NCI-H748 treated with DMSO at 0.1 percent for 48 hours (cell line): ENCODE results near the gene ADGRG4.

Source experiments
- DNase-seq: peaks from one replicate; lab custom pipeline; 2025; lab: John Stamatoyannopoulos, UW

ADGRG4 gene

DNA sequence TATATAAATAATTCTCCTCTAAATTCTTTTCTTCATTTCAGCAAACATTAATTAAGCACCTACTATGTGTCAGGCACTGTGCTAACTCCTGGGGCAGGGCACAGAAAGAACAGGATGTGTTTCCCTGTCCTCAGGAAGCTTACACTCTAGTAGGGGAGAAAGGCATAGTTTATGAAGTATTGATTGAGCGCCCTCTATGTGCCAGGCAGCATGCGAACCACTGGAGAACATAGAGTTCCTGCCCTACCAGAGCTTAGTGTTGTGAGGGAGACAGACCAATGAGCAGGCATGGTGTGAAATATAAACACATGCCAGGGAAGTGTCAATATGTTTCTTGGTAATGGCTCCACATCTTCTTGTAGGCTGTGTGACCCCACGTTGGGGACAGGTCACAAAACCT is 3.7 kb downstream of the ADGRG4 start:
- no peak for DNase-seq

DNA sequence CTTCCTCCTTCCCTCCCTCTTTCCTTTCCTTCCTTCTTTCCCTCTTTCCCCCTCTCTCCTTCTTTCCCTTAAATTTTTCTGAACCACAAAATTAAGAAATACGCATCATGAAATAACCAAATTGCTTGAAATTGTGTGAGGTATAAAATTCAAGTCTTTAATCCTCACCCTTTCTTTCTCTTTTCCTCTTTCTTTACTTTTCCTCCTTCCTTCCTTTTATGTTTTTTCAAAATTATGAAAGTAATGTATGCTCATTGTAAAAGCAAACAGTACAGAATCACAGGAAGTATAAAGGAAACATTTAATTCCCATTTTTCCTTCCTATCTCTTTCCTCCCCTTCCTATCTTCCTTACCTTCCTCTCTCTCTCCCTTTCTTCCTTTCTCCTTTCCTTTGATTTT is 5.4 kb downstream of the ADGRG4 start:
- DNase-seq, result no peak

DNA sequence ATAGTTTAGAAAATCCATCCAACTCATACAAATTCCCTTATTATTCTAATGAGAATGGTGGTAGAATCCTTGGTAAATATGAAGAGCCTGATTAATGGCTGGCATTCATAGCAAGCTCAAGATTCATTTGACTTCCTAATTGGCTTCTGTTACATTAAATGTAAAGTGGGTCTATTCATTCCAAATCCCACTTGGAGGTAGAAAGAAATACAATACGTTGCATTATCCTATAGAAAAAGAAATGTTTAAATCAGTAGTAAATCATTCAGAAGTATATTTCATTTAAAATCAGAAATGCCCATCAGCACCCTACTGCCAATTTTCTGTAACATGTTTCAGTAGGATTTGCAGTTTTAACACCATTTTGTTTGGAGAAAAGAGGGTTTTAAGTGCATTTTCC is 6.7 kb downstream of the ADGRG4 start:
- no peak for DNase-seq

DNA sequence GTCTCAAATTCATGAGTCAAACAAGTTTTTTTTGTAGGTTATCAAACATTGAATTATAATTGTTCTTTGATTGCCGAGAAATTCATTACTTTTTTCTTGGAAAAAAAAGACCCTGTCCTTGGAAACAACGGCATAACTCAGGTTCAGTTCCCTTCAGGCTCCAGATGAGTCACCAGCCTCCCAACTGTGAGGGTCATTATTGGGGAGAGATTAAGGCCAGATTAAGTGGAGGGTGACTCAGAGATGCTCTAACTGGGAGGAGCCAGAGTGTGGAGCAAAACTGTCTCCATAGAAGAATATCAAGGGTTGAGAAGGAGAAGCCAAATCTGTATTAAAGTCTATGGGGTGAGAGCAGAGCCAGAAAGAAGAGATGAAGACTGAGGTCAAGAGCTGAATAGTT is 9.6 kb downstream of the ADGRG4 start:
- no peak for DNase-seq

DNA sequence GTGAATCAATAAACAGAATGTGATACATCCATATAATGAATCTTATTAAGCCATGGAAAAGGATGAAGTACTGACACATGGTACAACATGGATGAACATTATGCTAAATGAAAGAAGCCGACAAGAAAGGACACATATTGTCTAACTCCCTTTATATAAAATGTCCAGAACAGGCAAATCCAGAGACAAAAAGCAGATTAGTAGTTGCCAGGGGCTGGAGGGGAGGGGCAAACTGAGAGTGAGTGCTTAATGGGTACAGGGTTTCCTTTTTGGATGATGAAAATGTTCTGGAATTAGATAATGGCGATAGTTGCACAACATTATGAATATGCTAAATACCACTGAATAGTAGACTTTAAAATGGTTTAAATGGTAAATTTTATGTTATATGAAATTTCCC is 17.4 kb downstream of the ADGRG4 start:
- DNase-seq, result no peak

DNA sequence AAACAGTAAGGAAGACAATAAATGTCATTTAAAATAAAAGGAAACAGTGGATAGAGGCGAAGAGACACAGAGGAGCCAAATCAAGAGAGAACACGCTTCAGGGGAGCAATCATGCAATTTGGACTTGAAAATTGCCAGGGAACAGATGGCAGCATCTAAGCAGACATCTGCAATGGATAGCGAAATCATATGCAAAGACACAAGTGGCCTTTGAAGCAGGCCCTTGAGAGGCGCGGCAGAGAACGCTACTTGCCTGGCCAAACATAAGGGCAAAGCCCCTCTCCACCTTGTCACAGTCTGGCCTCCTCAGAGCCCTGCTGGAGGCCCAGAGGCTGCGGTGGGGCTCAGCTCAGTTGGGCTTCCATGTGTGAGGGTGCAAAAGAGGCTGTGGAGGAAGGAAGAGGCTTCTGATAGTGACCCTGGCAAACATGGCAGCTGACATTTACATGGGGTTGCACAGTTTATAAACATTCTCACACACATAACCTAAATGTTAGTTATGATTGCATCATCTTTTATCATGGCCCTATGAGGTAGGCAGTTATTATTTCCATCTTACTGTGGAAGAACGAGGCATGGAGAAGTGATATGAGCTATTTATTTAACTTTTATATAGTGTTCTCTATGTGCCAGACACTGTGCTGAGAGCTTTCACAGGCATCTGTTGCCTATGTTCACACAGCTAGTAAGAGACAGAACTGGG is 18.3 kb downstream of the ADGRG4 start:
- peak; percentile 9 for DNase-seq

DNA sequence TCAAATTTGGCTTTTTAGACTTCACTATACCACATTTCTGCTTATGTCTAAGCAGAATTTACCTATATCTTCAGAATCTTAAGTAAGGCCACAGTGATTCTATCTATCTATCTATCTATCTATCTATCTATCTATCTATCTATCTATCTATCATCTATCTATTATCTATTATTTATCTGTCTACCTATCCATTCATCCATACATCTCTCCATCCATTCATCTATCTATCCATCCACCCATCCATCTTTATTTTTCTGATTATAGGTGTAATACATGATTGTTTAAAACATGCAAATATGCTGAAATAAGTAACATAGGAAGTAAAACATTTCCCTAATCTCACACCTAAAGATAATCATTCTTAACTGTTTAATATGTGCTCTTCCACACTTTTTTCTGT is 18.8 kb downstream of the ADGRG4 start:
- no peak for DNase-seq

DNA sequence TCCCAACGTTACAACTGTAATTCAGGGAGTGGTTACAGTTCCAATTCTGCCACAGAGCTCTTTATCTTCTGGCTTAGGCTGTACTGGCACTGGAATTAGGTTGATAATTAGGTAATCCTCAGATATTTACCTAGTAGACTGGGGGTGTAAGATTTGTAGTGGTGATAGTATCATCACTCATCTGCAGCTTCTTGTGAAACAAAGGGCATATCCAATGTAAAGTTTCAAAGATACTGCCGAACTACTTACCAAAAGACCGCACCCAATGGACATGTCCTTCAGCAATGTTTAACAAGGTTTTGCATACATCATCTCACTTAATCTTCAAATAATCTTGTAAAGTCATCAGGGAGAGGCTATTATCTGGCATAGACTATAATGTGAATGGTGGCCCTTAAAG is 20.8 kb downstream of the ADGRG4 start:
- no peak for DNase-seq

DNA sequence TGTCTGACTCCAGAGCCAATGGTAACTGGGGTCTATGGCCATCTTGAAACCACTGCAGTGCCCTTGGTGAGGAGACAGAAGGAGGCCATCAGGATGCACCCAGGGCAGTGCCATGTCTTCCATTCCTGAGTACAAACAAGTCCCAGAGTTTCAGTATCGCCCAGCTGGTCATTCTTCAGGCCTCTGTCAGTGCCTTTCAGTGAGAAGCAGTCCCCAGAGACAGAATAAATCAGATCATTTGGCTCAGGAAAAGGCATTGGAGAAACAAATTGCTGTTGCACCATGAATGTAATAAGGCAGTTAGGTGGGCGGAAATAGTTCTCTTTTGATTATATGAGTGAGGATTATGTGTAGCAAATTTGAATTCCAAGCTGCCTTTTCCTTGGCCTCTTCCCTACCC is 21.3 kb downstream of the ADGRG4 start:
- no peak for DNase-seq

DNA sequence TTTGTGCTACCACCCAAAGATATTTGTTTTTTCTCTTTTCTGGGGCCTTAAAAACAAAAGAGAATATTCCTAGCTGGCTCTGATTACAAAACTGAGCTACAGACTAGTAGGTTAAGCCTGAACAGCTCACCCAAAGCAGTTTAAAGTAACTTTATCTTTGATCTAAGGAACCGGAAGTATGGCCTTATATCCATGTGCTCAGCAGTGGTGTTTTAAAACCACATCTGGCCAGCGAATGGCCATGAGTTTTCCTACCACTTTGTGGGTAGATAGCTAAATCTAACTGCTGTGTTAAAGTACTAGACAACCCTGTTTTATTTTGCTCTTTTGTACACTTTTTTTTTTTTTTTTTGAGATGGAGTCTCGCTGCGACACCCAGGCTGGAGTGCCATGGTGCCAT is 24.6 kb downstream of the ADGRG4 start:
- DNase-seq, result no peak

DNA sequence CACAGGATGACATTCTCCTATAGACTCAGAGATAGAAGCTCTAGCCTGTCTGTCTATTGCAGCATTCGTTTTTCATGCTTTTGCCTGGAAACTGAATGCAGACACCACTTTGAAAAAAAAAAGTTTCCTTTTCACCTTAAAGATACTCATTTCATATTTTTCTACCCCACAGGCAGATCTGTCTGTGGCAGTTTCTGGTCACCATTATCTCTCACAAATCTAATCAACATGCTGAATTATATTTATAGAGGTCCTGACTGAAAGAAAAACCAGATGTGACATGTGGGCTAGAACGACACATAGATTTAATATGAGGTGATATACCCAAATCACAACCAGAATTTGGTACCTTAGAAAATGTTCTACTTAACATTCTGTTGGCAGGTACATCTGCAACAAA is 28.2 kb downstream of the ADGRG4 start:
- no peak for DNase-seq

DNA sequence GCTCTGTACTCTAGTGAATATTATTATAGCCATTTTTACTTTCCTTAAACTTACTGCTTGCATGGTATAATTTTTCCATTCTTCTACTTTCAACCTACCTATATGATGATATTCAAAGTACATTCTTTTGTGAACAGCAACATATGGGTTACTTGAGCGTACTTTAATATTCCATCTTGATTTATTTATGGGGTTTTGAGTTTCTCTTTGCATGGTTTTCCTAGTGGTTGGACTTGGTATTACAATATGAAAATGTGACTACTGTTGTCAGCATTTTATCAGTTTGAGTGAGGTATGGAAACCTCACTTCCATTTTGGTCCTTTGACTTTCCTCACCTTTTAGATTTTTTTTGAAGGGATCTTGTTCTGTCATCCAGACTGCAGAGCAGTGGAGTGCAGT is 35.9 kb downstream of the ADGRG4 start:
- no peak for DNase-seq

DNA sequence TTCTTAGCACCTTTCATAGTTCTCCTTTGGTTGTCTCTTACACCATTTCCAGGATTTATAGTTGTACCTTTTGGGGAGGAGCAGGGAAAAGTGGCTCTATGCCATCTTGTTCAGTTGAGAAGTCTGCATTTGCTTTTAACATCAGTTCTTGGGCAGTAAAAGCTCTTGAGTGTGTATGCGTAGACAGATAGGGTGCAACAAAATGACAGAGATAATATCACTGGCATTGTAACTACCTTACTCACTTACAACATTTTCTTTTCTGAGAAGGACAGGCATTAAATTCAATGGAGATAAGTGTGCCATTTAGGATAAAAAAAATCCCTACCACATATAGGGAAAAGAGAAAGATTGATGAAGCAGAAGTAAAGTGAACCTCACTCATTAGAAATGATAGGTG is 38.9 kb downstream of the ADGRG4 start:
- no peak for DNase-seq

DNA sequence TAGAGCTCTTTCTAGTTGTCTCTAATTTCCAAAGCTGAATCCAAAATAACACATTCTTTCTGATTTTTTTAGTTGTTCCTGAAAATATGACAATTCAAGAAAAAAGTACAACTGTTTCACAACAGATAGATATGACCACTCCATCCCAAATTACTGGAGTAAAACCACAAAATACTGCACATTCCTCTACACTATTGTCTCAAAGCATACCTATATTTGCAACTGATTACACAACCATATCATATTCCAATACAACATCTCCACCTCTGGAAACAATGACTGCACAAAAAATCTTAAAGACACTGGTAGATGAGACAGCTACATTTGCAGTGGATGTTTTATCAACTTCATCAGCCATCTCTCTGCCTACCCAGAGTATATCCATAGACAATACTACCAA is 43.6 kb downstream of the ADGRG4 start:
- no peak for DNase-seq

DNA sequence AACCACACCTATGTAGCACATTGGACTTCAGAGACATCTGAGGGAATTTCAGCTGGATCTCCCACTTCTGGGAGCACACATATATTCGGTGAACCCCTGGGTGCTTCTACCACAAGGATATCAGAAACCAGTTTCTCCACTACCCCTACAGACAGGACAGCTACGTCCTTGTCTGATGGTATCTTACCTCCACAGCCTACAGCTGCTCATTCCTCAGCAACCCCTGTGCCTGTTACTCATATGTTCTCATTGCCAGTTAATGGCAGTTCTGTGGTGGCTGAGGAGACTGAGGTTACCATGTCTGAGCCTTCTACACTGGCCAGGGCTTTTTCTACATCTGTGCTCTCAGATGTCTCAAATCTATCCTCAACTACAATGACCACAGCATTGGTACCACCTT is 45.7 kb downstream of the ADGRG4 start:
- DNase-seq, result no peak

DNA sequence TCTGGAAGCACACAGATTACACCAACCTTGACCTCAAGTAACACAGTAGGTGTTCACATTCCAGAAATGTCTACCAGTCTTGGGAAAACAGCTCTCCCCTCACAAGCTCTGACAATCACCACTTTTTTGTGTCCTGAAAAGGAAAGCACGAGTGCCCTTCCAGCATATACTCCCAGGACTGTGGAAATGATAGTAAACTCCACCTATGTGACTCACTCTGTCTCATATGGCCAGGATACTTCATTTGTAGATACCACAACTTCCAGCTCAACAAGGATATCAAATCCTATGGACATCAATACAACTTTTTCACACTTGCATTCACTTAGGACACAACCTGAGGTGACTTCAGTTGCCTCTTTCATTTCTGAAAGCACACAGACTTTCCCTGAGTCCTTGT is 46.9 kb downstream of the ADGRG4 start:
- no peak for DNase-seq

DNA sequence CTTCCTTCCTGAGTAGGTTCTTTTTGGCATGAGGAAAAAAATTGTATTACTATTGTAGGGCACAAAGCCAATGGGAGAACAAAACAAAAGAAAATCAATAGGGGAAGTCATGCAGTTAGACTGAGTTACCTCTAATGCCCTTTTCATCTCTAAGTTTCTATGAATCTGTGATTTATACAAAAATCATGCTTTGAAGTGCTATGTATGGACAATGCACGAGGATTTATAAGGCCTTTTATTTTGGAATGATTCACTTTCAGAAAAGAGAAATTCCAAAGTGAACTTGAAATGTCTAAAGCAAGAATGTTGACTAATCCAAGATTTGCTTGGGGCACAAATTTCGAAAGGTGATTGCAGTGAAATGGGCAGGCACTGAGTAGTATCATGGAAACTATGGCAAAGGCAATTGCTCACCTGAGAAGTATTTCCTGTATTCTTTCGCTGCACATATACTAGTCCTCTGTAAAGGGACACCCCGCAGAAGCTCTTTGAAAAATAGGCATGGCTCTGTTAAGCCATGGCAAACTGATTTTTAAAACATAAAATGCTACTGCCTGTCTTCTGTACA is 52.8 kb downstream of the ADGRG4 start:
- DNase-seq, result no peak

DNA sequence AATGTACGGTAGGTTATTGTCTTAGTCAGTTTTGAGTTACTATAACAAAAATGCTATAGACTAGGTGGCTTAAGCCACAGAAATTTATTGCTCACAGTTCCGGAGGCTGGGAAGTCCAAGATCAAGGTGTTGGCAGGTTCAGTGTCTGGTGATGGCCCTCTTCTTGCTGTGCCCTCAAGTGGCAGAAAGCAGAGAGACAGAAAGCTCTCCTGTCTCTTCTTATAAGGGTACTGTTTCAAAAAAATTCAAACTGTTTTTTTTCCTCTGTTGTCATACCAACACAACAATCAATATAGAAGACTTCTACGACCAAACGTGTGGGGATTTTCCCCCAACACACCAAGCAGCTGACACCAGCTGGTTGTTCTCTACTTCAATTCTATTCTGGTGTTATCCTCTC is 53.4 kb downstream of the ADGRG4 start:
- no peak for DNase-seq

DNA sequence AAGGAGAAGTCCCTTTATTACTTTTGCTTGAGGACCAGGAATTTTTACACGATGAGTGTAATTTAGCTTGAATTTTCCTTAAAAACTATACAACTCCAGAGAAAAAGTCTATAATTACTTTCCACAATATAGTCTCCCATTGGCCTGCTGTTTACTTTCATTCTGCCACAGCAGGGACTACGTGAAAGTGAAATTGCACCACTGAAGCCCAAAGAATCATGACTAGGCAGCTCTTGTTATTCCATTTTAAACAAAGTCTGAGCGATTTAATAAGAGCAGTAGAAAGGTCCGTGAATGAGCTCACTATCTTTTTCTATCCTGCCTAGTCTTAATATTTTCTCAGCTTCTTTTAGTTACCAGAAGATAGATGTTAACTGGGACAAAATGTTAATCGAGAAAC is 68.6 kb downstream of the ADGRG4 start:
- DNase-seq, result no peak

DNA sequence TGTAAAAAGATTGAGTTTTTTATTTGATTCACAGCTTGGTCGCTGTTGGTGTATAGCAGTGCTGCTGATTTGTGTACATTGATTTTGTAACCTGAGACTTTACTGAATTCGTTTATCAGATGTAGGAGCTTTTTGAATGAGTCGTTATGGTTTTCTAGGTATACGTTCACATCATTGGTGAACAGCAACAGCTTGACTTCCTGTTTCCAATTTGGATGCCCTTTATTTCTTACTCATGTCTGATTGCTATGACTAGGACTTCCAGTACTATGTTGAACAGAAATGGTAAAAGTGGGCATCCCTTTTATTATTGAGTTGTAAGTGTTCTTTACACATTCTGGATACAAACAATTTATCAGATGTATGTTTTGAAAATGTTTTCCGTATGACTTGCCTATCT is 76.0 kb downstream of the ADGRG4 start:
- DNase-seq, result peak; percentile 44

DNA sequence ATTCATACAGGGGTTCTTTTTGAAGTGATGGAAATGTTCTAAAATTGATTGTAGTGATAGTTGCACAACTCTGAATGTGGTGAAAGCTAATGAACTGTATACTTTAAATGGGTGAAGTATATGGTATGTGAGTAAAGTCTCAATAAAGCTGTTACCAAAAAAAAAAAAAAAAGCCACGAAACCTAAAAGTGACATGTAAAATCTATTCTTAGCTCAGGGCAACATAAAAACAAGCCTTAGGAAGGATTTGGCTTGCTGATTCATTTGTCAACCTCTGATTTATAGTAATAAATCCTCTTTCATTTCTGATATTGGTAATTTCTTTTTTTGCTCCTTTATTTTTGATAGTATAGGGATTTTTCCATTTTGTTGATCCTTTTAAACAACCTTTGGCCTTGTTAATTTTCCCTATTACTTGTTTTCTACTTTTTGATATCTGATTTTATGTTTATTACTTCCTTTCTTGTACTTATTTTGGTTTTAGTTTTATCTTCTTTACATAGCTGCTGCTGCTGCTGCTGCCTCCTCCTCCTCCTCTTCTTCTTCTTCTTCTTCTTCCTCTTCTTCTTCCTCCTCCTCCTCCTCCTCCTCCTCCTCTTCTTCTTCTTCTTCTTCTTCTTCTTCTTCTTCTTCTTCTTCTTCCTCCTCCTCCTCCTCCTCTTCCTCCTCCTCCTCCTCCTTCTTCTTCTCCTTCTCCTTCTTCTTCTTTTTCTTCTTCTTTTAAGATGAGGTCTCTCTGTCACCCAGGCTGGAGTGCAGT is 79.4 kb downstream of the ADGRG4 start:
- no peak for DNase-seq

DNA sequence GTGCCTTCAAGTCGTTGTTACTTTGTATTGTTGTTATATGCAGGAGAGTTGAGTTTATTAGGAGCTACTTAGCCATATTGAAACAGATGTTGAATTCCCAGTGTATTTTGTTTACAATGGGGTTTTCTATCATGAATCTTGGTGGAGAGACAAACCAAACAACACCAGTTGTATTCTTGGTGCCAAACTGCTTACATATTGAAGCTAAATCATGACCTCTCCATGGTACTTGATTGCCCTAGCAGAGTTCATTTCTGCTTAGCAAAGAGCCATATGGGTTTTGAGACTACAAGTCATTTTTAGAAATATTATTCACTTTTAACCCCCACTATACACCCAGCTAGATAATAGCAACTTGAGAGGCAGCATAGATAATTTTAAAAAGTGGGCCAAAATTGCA is 85.4 kb downstream of the ADGRG4 start:
- no peak for DNase-seq

DNA sequence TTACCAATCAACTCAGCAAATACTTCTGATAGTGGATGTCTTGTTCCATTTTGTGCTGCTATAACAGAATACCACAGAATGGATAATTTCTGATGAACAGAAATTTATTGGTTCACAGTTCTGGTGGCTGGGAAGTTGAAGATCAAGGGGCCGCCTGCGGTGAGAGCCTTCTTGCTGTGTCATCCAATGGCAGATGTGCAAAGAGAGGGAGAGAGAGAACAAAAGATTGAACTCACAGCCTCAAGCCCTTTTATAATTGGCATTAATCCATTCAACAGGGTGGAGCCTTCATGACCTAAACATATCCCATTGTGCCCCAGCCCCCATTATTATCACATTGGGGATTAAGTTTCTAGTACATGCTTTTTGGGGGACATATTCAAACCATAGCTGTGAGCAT is 86.1 kb downstream of the ADGRG4 start:
- DNase-seq, result peak; percentile 80
